GM23338 (cell line): ENCODE measurements around the gene CAPN7.

ENCODE experiments used
- EZH2 ChIP-seq: fragments of 200-600 bp; sonication (generic); IDR thresholded peaks from one replicate; pipeline ENCODE4 v1.8.0; 2017; ENCODE audit warnings: antibody characterized with exemption, mild to moderate bottlenecking, low read depth; ENCODE audit not compliant: unreplicated experiment
- TF ChIP-seq, protein P1 (sequence below), 2 experiments: fragments of 200-600 bp in 1 of 2; sonication (generic) in 1 of 2; conservative IDR thresholded peaks; 2 replicates each; pipeline versions ENCODE4 v1.5.1 to v1.6.1; 2016 to 2017; ENCODE audit warnings: antibody characterized with exemption in 2 of 2, low read depth in 2 of 2, mild to moderate bottlenecking in 2 of 2, moderate library complexity in 1 of 2

DNA sequence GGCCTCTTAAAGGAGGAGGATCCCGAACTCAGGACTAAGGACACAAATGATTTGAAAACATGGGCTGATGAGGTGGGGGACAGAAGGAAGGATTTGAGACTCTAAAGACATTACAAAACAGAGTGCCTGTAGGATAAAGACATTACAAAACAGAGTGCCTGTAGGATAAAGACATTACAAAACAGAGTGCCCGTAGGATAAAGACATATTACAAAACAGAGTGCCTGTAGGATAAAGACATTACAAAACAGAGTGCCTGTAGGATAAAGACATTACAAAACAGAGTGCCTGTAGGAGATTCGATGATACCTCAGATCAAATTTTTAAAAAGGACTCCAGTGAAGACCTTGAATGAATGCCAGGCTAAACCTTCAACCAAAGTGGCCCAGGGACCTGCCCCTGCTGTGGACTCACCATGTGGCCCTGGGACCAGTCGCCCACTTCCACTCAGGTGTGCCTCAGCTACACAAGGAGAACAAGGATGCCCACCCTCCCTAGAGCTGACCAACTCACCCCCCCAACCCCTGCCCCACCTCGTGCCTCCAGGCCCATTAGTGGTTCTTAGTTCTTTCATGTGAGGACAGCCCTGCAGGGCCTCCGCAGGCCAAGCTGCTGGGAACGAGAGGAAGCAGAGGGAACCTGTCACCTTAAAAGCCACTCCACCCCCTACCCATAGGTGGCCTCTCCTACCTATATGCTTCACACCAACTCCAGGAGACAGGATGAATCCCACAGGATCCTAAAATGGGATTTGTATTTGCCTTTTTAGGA is 66.6 kb downstream of the CAPN7 start:
- TF ChIP-seq, protein P1, sequence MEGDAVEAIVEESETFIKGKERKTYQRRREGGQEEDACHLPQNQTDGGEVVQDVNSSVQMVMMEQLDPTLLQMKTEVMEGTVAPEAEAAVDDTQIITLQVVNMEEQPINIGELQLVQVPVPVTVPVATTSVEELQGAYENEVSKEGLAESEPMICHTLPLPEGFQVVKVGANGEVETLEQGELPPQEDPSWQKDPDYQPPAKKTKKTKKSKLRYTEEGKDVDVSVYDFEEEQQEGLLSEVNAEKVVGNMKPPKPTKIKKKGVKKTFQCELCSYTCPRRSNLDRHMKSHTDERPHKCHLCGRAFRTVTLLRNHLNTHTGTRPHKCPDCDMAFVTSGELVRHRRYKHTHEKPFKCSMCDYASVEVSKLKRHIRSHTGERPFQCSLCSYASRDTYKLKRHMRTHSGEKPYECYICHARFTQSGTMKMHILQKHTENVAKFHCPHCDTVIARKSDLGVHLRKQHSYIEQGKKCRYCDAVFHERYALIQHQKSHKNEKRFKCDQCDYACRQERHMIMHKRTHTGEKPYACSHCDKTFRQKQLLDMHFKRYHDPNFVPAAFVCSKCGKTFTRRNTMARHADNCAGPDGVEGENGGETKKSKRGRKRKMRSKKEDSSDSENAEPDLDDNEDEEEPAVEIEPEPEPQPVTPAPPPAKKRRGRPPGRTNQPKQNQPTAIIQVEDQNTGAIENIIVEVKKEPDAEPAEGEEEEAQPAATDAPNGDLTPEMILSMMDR (conservative IDR thresholded peaks at IDR 0.05; ENCODE audit: low read depth in 2 of 2), result peak in 1 of 2 experiments; percentile 50; a peak in 3 of 4 replicates
- TF ChIP-seq EZH2, result no peak
